GM13976 (cell line): ENCODE results near the gene PROCR.

Experiments used
- DNase-seq: peaks from one replicate; pipeline ENCODE4 v3.0.0; 2012; ENCODE audit warnings: low spot score
- CTCF ChIP-seq: IDR thresholded peaks from 2 replicates; pipeline ENCODE4 v1.5.1; 2012; ENCODE audit warnings: borderline replicate concordance, mild to moderate bottlenecking; ENCODE audit not compliant: insufficient read depth; ENCODE audit errors: extremely low read depth, missing control alignments, control extremely low read depth
- in situ Hi-C: fragments of 300-500 bp; cut with MboI; formaldehyde crosslinking; loops from one replicate; pipeline ENCODE4 v1.12.0; 2022; ENCODE audit warnings: low sequenced_read_pairs, mixed read lengths, inconsistent platforms; ENCODE audit not compliant: unreplicated experiment

Gene PROCR

DNA sequence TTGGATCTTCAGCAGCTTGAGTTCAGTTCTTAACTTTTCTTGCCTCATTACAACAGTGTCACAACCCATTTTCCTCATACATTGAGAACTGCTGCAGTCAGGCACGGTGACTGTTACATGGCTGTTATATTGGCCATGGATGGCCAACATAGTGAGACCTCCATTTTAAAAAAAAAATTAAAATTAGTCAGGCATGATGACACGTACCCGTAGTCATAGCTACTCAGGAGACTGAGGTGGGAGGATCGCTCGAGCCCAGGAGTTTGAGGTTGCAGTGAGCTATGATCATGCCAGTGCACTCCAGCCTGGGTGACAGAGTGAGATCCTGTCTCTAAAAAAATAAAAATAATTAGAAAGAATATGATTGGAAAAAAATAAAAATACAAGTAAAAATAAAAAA, 44.7 kb downstream of the PROCR start:
- no peak for TF ChIP-seq CTCF
- in situ Hi-C loops, result loop anchor here (25.0 kb wide), 1 partner anchor 379 kb away; the partner anchor contains the start of gene NCOA6
- no peak for DNase-seq

DNA sequence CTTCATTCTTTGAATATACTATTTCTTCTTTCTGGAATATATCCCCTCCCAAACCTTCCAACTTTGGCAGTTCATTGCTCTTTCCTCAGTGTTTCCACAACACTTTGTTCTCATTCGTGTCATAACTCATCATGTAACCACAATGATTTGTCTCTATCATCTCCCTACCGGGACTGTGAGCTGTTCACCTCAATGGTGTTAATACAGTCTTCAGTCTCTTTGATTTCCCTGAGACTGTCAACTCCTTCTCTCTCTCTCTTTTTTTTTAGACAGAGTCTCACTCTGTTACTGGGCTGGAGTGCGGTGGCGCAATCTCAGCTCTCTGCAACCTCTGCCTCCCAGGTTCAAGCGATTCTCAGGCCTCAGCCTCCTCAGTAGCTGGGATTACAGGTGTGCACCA, 52.1 kb downstream of the PROCR start:
- DNase-seq, result no peak
- in situ Hi-C loops, result loop anchor here (25.0 kb wide), 1 partner anchor 387 kb away; the partner anchor contains the start of gene NCOA6
- no peak for TF ChIP-seq CTCF

DNA sequence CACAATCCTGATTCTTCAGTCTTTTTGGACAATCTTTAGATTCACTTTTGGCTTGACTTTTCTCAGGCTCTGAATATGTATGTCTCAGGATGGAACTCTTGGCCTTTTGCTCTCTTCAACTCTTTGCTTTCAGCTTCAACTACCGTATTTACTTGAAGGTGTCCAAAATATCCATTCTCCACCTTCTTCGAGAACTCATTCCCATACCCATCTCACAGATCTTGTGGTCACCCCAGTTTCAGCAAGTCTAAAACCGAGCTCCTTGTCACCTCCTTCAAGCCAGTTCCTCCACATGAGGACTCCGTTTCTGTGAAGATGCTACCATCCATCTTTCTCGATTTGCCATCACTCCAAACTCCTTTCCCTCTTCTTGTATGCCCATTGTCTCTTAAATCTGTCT, 52.7 kb downstream of the PROCR start:
- in situ Hi-C loops, result loop anchor here (25.0 kb wide), 1 partner anchor 387 kb away; the partner anchor contains the start of gene NCOA6
- no peak for DNase-seq
- TF ChIP-seq CTCF, result no peak

DNA sequence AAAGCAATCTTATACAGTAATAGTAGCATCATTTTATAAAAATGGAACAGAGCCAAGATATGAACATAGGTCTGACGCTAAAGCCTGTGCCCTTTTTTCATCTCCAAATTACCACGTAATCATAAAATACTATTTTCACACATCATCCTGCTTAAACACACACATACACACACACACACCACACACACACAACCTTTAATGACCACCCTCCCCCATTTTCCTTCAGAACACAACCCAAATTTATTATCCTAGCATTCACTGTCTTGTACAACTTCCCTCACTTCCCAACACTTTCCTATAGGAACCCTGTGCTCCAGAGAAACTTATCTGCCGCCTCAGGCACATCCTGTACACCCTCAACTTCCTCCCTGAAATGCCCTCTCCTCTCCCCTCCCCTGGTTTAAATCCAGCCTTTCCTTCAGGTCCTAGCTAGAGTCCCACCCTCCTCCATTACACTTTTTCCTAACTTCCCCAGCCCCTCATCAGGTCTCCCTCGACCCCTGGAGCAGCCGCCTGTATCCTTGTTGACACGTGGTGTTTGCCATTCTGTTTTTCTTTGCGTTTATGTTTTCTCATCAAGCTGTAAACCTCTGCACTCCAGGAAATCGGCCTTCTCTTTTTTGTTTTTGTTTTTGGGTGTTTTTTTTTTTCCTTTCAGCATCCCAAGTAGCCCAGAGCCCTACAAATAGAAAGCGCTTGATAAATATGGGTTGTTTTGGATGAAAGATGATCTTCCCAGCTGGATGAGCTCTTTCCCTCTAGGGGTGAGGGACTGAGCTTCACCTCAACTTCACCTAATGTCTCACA, 53.6 kb downstream of the PROCR start:
- no peak for TF ChIP-seq CTCF
- in situ Hi-C loops, result no loop called here
- no peak for DNase-seq

DNA sequence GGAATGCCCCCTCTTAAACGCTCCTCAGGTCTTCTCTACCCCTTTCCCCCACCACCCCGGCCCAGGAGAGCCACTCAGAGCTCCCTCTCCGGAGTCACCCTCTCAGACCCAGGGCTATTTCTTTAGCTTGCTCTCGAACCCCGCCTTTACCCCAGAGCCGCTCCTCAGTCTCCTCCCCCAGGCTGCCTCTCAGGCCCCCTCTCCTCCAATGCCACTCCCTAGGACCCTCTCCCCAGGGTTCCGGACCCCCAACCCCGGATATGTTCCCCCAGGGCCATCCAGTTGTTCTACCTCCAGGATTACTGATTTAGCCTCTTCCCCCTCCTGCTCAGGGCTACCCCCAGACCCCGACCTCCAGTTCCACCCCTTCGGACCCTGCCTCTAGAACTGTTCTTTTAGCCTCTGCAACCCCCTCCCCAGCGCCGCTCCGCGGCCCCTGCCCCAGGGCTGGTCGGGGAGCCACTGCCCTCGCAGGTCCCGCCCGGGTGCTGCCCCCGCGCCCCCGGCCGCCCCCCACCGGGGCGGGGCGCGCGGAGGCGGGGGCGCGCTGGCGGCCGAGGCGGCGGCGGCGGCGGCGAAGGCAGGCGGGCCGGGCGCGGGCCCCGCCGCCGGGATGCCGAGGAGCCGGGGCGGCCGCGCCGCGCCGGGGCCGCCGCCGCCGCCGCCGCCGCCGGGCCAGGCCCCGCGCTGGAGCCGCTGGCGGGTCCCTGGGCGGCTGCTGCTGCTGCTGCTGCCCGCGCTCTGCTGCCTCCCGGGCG, 54.4 kb downstream of the PROCR start, which contains the start of gene MMP24:
Gene MMP24 (plus strand): TSS at position 565 of the 758 bp plus-strand sequence. CDS start 49 bp downstream, at position 614.
- TF ChIP-seq CTCF, result no peak
- in situ Hi-C loops, result no loop called here
- peak; percentile 37 for DNase-seq
